ENCODE measurements around the gene MTFR1L. TPM values are rescaled to one million over a fixed set of nuclear protein-coding genes. Genes with fewer than 3 reads are reported as not detected.
A peak's percentile ranks its signal among the peaks of the same experiment; 100 is the strongest.

Gene MTFR1L
- total RNA-seq, 1 experiment from 2014 or later: 28.9 TPM

GRCh38 chr1:25818569-25818968, 1.2 kb upstream of the MTFR1L start:
- POLR2A ChIA-PET: interaction anchor here (0.5 kb wide), 2 partner anchors 73 to 646 kb away, joined by 3 read pairs; no protein-coding TSS in a partner anchor
- DNase-seq (ENCODE audit: low spot score) (no peak), ATAC-seq (no peak)
- H3K9me3 Mint-ChIP-seq: no peaks in the 10 kb centered on the region
- peaks cover 35% of the 10 kb centered on the region for H3K4me1 Mint-ChIP-seq
- H3K4me3 Mint-ChIP-seq: peak overlapping the region; percentile 98
- peak overlapping the region; percentile 95 for H3K27ac Mint-ChIP-seq
- no peak for TF ChIP-seq OVOL2 (CRISPR knock-in tag; IDR thresholded peaks at IDR 0.05; ENCODE audit: borderline replicate concordance)
- TF ChIP-seq RORB (CRISPR knock-in tag; IDR thresholded peaks at IDR 0.05): no peak
- TF ChIP-seq ATF3 (CRISPR knock-in tag; conservative IDR thresholded peaks at IDR 0.05): no peak
- TF ChIP-seq TCF7 (CRISPR knock-in tag; IDR thresholded peaks at IDR 0.05; ENCODE audit: low read depth): no peak
- peaks cover 9% of the 10 kb centered on the region; the same call in 1 of the 2 replicates for H3K36me3 Mint-ChIP-seq
- CTCF ChIA-PET: interaction anchor here (1.0 to 5.5 kb wide), 19 partner anchors 8 to 253 kb away, joined by 3 to 26 read pairs (median 5); partner anchors contain the start of genes PAFAH2, PAQR7 and SELENON
- H3K27me3 Mint-ChIP-seq (ENCODE audit: low read depth): peaks cover 10% of the 10 kb centered on the region

GRCh38 chr1:25820247-25821111, 725 bp downstream of the MTFR1L start:
- ChIA-PET POLR2A (interaction anchor here (1.0 to 1.7 kb wide), 5 partner anchors 20 to 203 kb away, joined by 3 to 6 read pairs (median 3); partner anchors contain the start of genes PAQR7 and SELENON), CTCF (interaction anchor here (0.9 to 5.5 kb wide), 15 partner anchors 10 to 370 kb away, joined by 3 to 26 read pairs (median 4); partner anchors contain the start of genes CATSPER4, CNKSR1 and PAFAH2)
- Mint-ChIP-seq H3K27me3 (ENCODE audit: low read depth) (peaks cover 10% of the 10 kb centered on the region), H3K4me3 (peak overlapping the region; percentile 98), H3K27ac (peak overlapping the region; percentile 53), H3K9me3 (no peaks in the 10 kb centered on the region), H3K36me3 (0 out of 2 replicates have a peak, but pooled peaks cover 1% of the 10 kb centered on the region), H3K4me1 (peaks cover 35% of the 10 kb centered on the region)
- TF ChIP-seq ESRRA (CRISPR knock-in tag; IDR thresholded peaks at IDR 0.05; ENCODE audit: borderline replicate concordance): 0 out of 2 replicates have a peak, but pooled peaks have one; percentile 63
- TF ChIP-seq FOXK1 (CRISPR knock-in tag; IDR thresholded peaks at IDR 0.05): peak; percentile 15; the same call in 1 of the 2 replicates
- no peak for TF ChIP-seq NR3C1 (CRISPR knock-in tag; conservative IDR thresholded peaks at IDR 0.05; ENCODE audit: low read depth)
- no peak for TF ChIP-seq KAT7 (CRISPR knock-in tag; IDR thresholded peaks at IDR 0.05; ENCODE audit: borderline replicate concordance)
- TF ChIP-seq SMAD4 (CRISPR knock-in tag; IDR thresholded peaks at IDR 0.05): 0 out of 2 replicates have a peak, but pooled peaks have one; percentile 26
- TF ChIP-seq JUN (CRISPR knock-in tag; IDR thresholded peaks at IDR 0.05): peak; percentile 74
- TF ChIP-seq ARID4B (CRISPR knock-in tag; IDR thresholded peaks at IDR 0.05; ENCODE audit: borderline replicate concordance): peak; percentile 91; the same call in 1 of the 2 replicates
- ATAC-seq: peak; percentile 46
- peak; percentile 47 for DNase-seq (ENCODE audit: low spot score)

- Mint-ChIP-seq H3K4me3 (peak overlapping the region; percentile 80), H3K9me3 (no peaks in the 10 kb centered on the region), H3K36me3 (peaks cover under 1% of the 10 kb centered on the region; the same call in 1 of the 2 replicates), H3K4me1 (peaks cover 35% of the 10 kb centered on the region), H3K27me3 (ENCODE audit: low read depth) (peaks cover 10% of the 10 kb centered on the region), H3K27ac (no peak overlapping the region)
- ATAC-seq (no peak), DNase-seq (ENCODE audit: low spot score) (no peak)
- ChIA-PET CTCF (interaction anchor here (0.9 to 5.5 kb wide), 6 partner anchors 74 to 248 kb away, joined by 3 to 26 read pairs (median 4); partner anchors contain the start of gene PAFAH2), POLR2A (interaction anchor here (1.2 to 1.7 kb wide), 2 partner anchors 20 to 55 kb away, joined by 3 to 6 read pairs; partner anchors contain the start of genes PAQR7 and SELENON)
- no peak for TF ChIP-seq NFYB (CRISPR knock-in tag; conservative IDR thresholded peaks at IDR 0.05; ENCODE audit: low read depth)
- TF ChIP-seq FOXP4 (CRISPR knock-in tag; IDR thresholded peaks at IDR 0.05): no peak
- no peak for TF ChIP-seq ZNF425 (CRISPR knock-in tag; conservative IDR thresholded peaks at IDR 0.05)
Measured at GRCh38 chr1:25821112-25821476, 1.3 kb downstream of the MTFR1L start.
